Stimulated activated CD8-positive, alpha-beta memory T cell treated with anti-CD3 and anti-CD28 coated beads, Interleukin-7, amount 100 ng/mL, for 4 hours (primary cell): ENCODE data around the gene AGO4.
"Not testable (repeated sequence)": the region's sequence is repeated elsewhere in the genome, so short reads cannot be mapped to it uniquely, and the experiment has no call there.

Experiments used
- DNase-seq, 2 donors: peaks; one replicate each; pipeline ENCODE4 v3.0.0-alpha.2; 2020; ENCODE audit warnings: low read depth in 2 of 2

The AGO4 gene

GRCh38 chr1:35810096-35810881 lies 2.5 kb downstream of the AGO4 start:
- DNase-seq = no peak

DNA sequence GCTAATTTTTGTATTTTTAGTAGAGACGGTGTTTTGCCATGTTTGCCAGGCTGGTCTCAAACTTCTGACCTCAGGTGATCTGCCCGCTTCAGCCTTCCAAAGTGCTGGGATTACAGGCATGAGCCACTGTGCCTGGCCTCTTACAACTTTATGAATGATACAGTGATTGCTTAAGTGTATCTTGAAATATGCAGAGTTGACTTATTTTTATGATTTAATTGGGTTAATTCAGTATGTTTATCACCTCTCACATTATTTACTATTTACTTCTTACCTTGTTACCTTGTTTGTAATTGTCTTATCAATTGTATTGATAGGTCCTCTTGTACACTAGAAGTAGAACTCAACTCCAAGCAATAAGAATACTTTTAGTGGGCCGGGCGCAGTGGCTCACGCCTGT lies 4.9 kb downstream of the AGO4 start:
- DNase-seq = not testable (repeated sequence)

DNA sequence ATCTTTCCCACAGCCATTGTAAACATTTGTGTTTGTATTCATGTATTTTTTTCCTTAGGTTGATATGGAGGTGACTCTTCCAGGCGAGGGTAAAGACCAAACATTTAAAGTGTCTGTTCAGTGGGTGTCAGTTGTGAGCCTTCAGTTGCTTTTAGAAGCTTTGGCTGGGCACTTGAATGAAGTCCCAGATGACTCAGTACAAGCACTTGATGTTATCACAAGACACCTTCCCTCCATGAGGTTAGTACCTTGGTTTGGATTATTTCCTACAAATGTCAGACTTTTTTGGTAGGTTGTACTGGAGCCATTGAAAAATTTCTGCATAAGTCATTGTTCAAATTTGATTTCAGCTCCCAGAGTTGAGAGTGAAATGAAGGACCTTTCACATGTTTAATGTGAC lies 17.4 kb downstream of the AGO4 start:
- no peak for DNase-seq

- no peak for DNase-seq
Measured at GRCh38 chr1:35832276-35832905, 24.6 kb downstream of the AGO4 start.

- DNase-seq = no peak
Measured at GRCh38 chr1:35833395-35833794, 25.6 kb downstream of the AGO4 start.

DNA sequence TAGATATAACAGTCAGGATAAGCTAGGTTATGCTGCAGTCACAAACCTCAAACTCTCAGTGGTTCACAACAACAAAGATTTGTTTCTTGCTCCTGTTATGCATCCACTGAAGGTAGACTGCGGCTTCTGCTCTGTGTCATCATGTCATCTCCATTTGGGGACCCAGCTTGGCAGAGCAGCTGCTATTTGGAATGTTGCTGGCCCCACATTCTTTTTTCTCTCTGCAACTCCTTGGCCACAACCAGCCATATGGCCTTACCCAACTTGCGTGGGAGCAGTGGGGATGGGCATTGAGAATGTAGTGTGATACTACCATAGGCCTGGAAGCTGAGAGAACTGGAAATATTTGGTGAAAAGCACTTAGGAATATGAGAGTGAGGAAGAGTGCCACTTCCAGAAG lies 26.4 kb downstream of the AGO4 start:
- DNase-seq = no peak

DNA sequence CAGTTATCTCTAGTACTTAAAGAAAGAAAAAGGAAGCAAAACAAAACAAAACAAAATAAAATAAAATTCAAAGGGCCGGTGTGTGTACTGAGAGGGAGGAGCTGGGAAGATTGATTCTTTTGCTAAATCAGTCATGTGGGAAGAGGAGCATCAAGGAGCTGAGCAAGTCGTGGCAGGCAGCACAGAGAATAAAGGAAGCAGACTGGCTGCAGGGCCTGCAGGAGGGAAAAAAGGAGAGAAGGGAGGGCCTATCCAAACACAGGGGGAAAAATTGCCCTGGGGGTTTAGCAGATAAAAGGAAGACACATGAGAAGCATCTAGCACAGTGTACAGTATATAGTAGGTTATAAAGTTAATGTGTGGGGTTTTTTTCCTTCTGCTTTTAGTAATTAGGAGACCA lies 27.6 kb downstream of the AGO4 start:
- no peak for DNase-seq

GRCh38 chr1:35836734-35837133 lies 28.9 kb downstream of the AGO4 start:
- DNase-seq = no peak

DNA sequence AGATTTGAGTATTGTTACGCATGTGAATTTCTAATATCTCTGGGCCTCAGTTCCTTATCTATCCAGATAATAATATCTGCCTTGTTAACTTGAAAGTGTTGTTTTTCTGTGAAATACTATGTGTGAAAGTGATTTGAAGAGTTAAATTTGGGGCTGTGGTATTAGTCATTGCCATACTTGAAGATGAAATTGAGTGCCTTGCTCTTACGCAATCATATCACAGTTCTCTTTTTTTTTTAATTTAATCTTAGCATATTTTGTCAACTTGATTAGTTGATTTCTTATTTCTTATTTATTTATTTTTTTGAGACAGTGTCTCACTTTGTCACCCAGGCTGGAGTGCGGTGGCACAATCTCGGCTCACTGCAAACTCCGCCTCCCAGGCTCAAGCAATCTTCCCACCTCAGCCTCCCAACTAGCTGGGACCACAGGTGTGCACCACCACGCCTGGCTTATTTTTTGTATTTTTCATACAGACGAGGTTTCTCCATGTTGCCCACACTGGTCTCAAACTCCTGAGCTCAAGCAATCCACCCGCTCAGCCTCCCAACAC lies 31.0 kb downstream of the AGO4 start:
- DNase-seq = no peak

DNA sequence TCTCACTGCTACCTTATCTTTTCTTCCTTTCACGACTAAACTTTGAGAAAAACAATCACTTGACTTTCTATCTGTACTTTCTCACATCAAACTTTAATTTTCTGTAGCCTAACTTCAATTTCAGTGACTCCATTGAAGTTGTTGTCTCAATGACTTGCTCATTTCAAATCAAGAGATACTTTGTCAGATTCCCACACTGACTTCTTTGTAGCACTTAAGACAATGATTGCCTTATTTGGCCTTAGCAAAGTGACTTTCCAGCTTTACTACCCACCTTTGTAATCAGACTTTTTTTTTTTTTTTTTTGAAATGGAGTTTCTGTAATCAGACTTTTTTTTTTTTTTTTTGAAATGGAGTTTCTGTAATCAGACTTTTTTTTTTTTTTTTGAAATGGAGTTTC lies 37.0 kb downstream of the AGO4 start:
- no peak for DNase-seq

- no peak for DNase-seq
Measured at GRCh38 chr1:35845766-35846165, 38.0 kb downstream of the AGO4 start.

GRCh38 chr1:35847935-35848565 lies 40.2 kb downstream of the AGO4 start:
- DNase-seq = no peak

DNA sequence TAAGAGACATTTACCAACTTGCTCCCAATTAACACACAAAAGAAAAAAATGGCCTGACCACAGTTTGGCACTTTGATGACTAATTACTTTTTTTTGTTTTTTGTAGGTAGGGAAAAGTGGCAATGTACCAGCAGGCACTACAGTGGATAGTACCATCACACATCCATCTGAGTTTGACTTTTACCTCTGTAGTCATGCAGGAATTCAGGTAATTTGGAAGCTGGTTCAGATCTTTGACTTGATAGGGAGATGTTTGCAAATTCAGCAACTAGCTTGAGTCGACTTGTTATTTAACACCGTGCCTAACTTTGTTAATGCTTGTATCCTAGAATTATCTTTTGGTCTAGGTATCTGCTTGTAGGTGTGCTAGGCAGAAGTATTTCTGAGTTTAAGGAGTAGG lies 42.2 kb downstream of the AGO4 start:
- DNase-seq = no peak

- DNase-seq = no peak
Measured at GRCh38 chr1:35850716-35851115, 42.9 kb downstream of the AGO4 start.

DNA sequence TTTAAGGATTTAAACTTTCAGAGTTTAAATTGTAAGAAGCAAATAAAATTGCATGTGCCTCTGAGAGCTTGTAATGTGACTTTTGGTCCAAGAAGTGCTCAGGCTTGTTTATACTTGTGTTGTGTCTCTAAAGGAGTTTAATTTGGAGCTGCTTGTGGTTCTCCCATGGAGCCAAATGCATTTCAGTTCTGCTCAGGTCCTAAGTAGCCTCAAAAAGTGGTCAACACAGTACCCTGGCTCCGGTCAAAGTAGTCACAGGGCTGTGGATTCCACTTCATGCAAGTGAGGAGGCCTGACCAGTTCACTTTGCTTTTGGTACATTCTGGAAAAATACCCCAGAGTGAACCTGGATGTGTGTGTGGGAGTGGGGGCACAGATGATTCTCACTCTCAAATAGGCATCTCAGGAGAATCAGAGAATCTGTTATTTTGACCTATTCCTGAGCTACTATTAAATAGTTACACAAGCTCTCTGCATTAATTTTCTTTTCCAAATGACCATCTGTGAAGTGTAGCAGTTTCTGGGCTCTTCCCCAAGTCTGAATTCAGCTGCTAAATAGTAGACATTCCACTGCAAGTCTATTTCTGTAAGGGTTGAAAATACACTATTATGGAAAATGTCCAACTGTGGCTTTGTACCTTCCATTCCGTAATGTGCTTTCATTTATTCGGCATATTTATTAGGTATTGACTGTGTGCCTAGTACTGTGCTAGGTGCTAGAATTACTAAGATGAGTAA lies 43.5 kb downstream of the AGO4 start:
- no peak for DNase-seq

DNA sequence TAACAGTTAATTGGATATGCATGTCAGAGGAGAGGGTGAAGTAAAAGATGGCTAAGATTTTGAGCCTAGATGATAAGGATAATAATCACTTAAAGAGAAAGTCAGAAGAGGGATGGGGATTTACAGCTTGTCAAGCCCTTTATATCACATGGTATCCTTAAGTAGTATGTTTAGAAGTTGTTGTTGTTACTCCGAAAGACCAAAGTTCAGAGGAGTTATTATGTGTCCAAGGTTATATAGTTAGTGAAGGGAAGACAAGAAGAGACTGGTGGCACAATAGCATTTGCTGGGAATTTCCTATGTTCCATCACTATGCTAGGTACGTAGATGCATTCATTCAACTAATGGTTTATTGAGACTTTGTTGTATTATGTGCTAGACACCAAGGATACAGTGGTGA lies 44.4 kb downstream of the AGO4 start:
- no peak for DNase-seq

- no peak for DNase-seq
Measured at GRCh38 chr1:35854989-35855700, 47.3 kb downstream of the AGO4 start.

- no peak for DNase-seq
Measured at GRCh38 chr1:35856964-35857363, 49.1 kb downstream of the AGO4 start.

- DNase-seq = no peak
Measured at GRCh38 chr1:35857830-35858229, 50.0 kb downstream of the AGO4 start.

- DNase-seq = no peak
Measured at GRCh38 chr1:35860696-35861095, 52.9 kb downstream of the AGO4 start.

DNA sequence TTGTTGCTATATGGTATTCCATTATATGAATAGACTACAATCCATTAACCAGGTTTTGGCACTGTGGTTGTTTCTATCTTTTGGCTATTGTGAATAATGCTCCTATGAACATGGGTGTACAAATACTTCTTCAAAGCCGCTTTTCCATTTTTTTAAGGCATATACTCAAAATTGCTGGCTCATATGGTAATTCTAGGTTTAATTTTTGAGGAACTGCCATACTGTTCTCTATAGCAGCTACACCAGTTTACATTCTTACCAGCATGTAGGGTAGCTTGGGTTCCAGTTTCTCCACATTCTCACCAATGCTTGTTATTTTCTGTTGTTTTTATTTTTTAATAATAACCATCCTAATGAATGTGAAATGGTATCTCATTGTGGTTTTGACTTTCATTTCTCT lies 55.3 kb downstream of the AGO4 start:
- DNase-seq = no peak
